GM21390 (cell line): Measurements from ENCODE around the gene MANEAL.
A peak's percentile ranks its signal among the peaks of the same experiment; 100 is the strongest.

Source experiments
- ATAC-seq: cut with Tn5 transposase; IDR thresholded peaks from one replicate; pipeline ENCODE4 v1.9.1; 2021; ENCODE audit not compliant: unreplicated experiment

Gene MANEAL

GRCh38 chr1:37778654-37779053 lies 15.0 kb upstream of the MANEAL start:
- ATAC-seq, result no peak

GRCh38 chr1:37782491-37782890 lies 11.2 kb upstream of the MANEAL start:
- ATAC-seq, result no peak

- ATAC-seq, result no peak
Observed at GRCh38 chr1:37792943-37793686, 532 bp upstream of the MANEAL start.

- no peak for ATAC-seq
Observed at GRCh38 chr1:37794372-37795339, 1.0 kb downstream of the MANEAL start.

GRCh38 chr1:37795340-37796125 lies 1.9 kb downstream of the MANEAL start:
- ATAC-seq, result no peak

GRCh38 chr1:37797750-37798345 lies 4.2 kb downstream of the MANEAL start:
- ATAC-seq, result no peak

- ATAC-seq, result no peak
Observed at GRCh38 chr1:37802439-37802838, 8.8 kb downstream of the MANEAL start.

- no peak for ATAC-seq
Observed at GRCh38 chr1:37807220-37807554, 13.5 kb downstream of the MANEAL start.

GRCh38 chr1:37807555-37808368 lies 14.1 kb downstream of the MANEAL start, which contains the start of the genes C1orf122 and YRDC:
C1orf122 (plus strand) TSS chr1:37807790; CDS start chr1:37808405, 615 bp downstream.
YRDC (minus strand) TSS chr1:37808208; CDS start chr1:37808180, 28 bp downstream.
- ATAC-seq, result peak; percentile 89

GRCh38 chr1:37808369-37809319 lies 15.0 kb downstream of the MANEAL start:
- ATAC-seq, result peak; percentile 32

GRCh38 chr1:37809942-37810341 lies 16.3 kb downstream of the MANEAL start:
- ATAC-seq, result no peak

GRCh38 chr1:37811027-37811655 lies 17.5 kb downstream of the MANEAL start:
- no peak for ATAC-seq

- no peak for ATAC-seq
Observed at GRCh38 chr1:37813529-37814145, 20.0 kb downstream of the MANEAL start.

- ATAC-seq, result no peak
Observed at GRCh38 chr1:37814252-37814651, 20.6 kb downstream of the MANEAL start.

GRCh38 chr1:37817481-37817880 lies 23.8 kb downstream of the MANEAL start:
- no peak for ATAC-seq

- ATAC-seq, result no peak
Observed at GRCh38 chr1:37821481-37821880, 27.8 kb downstream of the MANEAL start.

GRCh38 chr1:37822906-37823815 lies 29.5 kb downstream of the MANEAL start:
- no peak for ATAC-seq
